Fibroblast of pulmonary artery (primary cell): ENCODE data around the gene SERPINA4.

Source experiments
- DNase-seq: peaks from one replicate; pipeline ENCODE4 v3.0.0-alpha.2; 2010; ENCODE audit warnings: low read depth
- H3K4me3 ChIP-seq: replicated peaks from 2 replicates; pipeline ENCODE4 v1.5.1; 2011; ENCODE audit warnings: low read depth, mild to moderate bottlenecking, control low read depth, low read length, moderate library complexity
- TF ChIP-seq, protein P1 (sequence below): IDR thresholded peaks from 2 replicates; pipeline ENCODE4 v1.5.1; 2011; ENCODE audit warnings: mild to moderate bottlenecking, control low read depth, low read length, inconsistent platforms; ENCODE audit errors: missing control alignments

Gene SERPINA4

DNA sequence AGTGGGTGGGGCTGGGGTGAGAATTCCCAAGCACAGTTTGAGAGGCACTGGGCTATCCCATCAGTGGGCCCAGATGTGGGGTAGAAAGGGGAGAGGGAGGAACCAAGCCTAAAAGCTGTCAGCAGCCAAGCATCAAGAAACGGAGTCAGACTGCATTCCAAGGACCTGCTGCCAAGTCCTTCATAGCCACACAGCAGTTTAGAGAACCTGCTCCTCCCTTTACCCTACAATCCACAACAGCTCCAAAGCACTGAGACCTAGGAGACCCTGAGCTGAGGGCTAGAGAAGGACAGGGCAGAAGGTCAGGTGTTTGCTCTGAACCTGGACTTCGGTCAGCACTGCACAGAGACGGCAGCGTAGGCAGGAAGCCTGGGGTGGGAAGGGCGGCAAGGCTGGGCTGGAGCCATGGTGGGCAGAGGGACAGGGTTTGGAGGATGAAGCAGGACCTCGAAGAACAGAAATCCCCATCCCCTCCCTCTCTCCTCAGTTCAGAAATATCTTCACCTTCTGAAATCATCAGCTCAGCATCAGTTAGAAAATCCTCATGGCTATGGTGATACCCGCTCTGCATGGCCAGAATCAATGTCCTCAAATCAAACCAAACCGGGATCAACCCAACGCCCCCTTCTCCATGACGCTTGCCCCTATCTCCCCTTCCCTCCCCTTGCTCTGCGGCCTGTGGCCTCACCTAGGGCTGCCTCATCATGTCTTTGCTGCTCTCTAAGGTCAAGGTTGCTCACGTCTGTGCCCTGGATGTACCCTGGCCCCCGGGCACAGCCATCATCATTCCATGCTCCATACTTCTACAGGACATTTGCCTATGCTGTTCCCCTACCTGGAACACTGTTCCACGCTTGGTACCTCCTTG lies 12.9 kb upstream of the SERPINA4 start:
- H3K4me3 ChIP-seq = no peak overlapping the region
- TF ChIP-seq, protein P1, sequence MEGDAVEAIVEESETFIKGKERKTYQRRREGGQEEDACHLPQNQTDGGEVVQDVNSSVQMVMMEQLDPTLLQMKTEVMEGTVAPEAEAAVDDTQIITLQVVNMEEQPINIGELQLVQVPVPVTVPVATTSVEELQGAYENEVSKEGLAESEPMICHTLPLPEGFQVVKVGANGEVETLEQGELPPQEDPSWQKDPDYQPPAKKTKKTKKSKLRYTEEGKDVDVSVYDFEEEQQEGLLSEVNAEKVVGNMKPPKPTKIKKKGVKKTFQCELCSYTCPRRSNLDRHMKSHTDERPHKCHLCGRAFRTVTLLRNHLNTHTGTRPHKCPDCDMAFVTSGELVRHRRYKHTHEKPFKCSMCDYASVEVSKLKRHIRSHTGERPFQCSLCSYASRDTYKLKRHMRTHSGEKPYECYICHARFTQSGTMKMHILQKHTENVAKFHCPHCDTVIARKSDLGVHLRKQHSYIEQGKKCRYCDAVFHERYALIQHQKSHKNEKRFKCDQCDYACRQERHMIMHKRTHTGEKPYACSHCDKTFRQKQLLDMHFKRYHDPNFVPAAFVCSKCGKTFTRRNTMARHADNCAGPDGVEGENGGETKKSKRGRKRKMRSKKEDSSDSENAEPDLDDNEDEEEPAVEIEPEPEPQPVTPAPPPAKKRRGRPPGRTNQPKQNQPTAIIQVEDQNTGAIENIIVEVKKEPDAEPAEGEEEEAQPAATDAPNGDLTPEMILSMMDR = no peak
- DNase-seq = peak; percentile 17

GRCh38 chr14:94548999-94549985 lies 11.9 kb upstream of the SERPINA4 start:
- TF ChIP-seq, protein P1 = peak; percentile 77
- DNase-seq = peak; percentile 70

GRCh38 chr14:94550041-94550440 lies 11.2 kb upstream of the SERPINA4 start:
- no peak overlapping the region for H3K4me3 ChIP-seq
- no peak for DNase-seq
- TF ChIP-seq, protein P1 = no peak

More at GRCh38 chr14:94548999-94549985, 11.9 kb upstream of the SERPINA4 start:
- no peak overlapping the region for H3K4me3 ChIP-seq

DNA sequence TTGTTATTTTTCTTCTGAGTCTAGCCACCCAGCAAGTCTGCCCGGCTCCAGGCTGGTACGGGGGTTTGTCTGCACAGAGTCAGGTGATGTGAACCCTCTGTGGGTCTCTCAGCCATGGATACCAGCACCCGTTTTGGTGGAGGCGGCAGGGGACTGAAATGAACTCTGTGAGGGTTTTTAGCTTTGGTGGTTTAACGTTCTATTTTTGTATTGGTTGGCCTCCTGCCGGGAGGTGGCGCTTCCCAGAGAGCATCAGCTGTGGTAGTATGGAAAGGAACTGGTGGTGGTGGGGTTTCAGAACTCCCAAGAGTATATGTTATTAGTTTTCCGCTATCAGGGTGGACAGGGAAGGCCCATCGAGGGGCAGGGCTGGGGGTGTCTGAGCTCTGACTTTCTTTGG lies 5.3 kb upstream of the SERPINA4 start:
- H3K4me3 ChIP-seq = no peak overlapping the region
- TF ChIP-seq, protein P1 = no peak
- DNase-seq = no peak

- DNase-seq = no peak
- no peak overlapping the region for H3K4me3 ChIP-seq
- TF ChIP-seq, protein P1 = no peak
These were observed 3.9 kb upstream of the SERPINA4 start for GRCh38 chr14:94557327-94557726.

GRCh38 chr14:94558842-94559241 lies 2.4 kb upstream of the SERPINA4 start:
- no peak for DNase-seq
- H3K4me3 ChIP-seq = no peak overlapping the region
- TF ChIP-seq, protein P1 = no peak
